GM18951 (cell line): ENCODE measurements around the gene TRIM29.

Experiments
- POLR2A ChIP-seq: IDR thresholded peaks from 4 replicates; pipeline ENCODE4 v1.6.1; 2011; ENCODE audit warnings: mild to moderate bottlenecking; ENCODE audit not compliant: insufficient read length, insufficient read depth; ENCODE audit errors: extremely low read depth
- in situ Hi-C: fragments of 300-500 bp; cut with MboI; formaldehyde crosslinking; loops from one replicate; pipeline ENCODE4 v1.12.0; 2022; ENCODE audit warnings: low sequenced_read_pairs, mixed read lengths, inconsistent platforms; ENCODE audit not compliant: unreplicated experiment

TRIM29 gene

GRCh38 chr11:120104041-120104565 lies 33.8 kb downstream of the TRIM29 start:
- in situ Hi-C loops, result loop anchor here (25.0 kb wide), 2 partner anchors 442 to 617 kb away; no protein-coding TSS in a partner anchor
- no peak for TF ChIP-seq POLR2A

- in situ Hi-C loops, result loop anchor here (25.0 kb wide), 2 partner anchors 440 to 615 kb away; no protein-coding TSS in a partner anchor
- TF ChIP-seq POLR2A, result no peak
Measured at GRCh38 chr11:120102864-120103122, 35.1 kb downstream of the TRIM29 start.

- in situ Hi-C loops, result loop anchor here (25.0 kb wide), 2 partner anchors 440 to 615 kb away; no protein-coding TSS in a partner anchor
- no peak for TF ChIP-seq POLR2A
Measured at GRCh38 chr11:120102050-120102863, 35.7 kb downstream of the TRIM29 start.

- no peak for TF ChIP-seq POLR2A
- in situ Hi-C loops, result no loop called here
Measured at GRCh38 chr11:120098503-120099020, 39.4 kb downstream of the TRIM29 start.

GRCh38 chr11:120097721-120098385 lies 40.1 kb downstream of the TRIM29 start:
- no peak for TF ChIP-seq POLR2A
- in situ Hi-C loops, result no loop called here

GRCh38 chr11:120096369-120097191 lies 41.3 kb downstream of the TRIM29 start:
- no peak for TF ChIP-seq POLR2A
- in situ Hi-C loops, result no loop called here

GRCh38 chr11:120095516-120095915 lies 42.4 kb downstream of the TRIM29 start:
- no peak for TF ChIP-seq POLR2A
- in situ Hi-C loops, result no loop called here

- TF ChIP-seq POLR2A, result no peak
- in situ Hi-C loops, result no loop called here
Measured at GRCh38 chr11:120091701-120092100, 46.2 kb downstream of the TRIM29 start.

GRCh38 chr11:120091121-120091520 lies 46.8 kb downstream of the TRIM29 start:
- in situ Hi-C loops, result no loop called here
- no peak for TF ChIP-seq POLR2A

GRCh38 chr11:120090411-120090810 lies 47.5 kb downstream of the TRIM29 start:
- in situ Hi-C loops, result no loop called here
- no peak for TF ChIP-seq POLR2A

GRCh38 chr11:120089036-120090001 lies 48.6 kb downstream of the TRIM29 start:
- TF ChIP-seq POLR2A, result no peak
- in situ Hi-C loops, result no loop called here

GRCh38 chr11:120088056-120088455 lies 49.9 kb downstream of the TRIM29 start:
- TF ChIP-seq POLR2A, result no peak
- in situ Hi-C loops, result no loop called here

GRCh38 chr11:120086651-120087050 lies 51.3 kb downstream of the TRIM29 start:
- in situ Hi-C loops, result no loop called here

More at GRCh38 chr11:120086651-120087050, 51.3 kb downstream of the TRIM29 start:
- no peak for TF ChIP-seq POLR2A
